GM21737 (cell line): ENCODE results near the gene FBXW4.
"Not testable (repeated sequence)": the region's sequence is repeated elsewhere in the genome, so short reads cannot be mapped to it uniquely, and the experiment has no call there.

Experiments used
- ATAC-seq: cut with Tn5 transposase; IDR thresholded peaks from one replicate; pipeline ENCODE4 v1.9.1; 2021; ENCODE audit warnings: mild to moderate bottlenecking, moderate library complexity; ENCODE audit not compliant: unreplicated experiment

Gene FBXW4

GRCh38 chr10:101656890-101657289 is 38.1 kb downstream of the FBXW4 start:
- no peak for ATAC-seq

GRCh38 chr10:101655570-101655969 is 39.4 kb downstream of the FBXW4 start:
- ATAC-seq = no peak

- no peak for ATAC-seq
These were observed 41.4 kb downstream of the FBXW4 start for GRCh38 chr10:101653536-101653935.

- no peak for ATAC-seq
These were observed 43.6 kb downstream of the FBXW4 start for GRCh38 chr10:101651336-101651735.

- ATAC-seq = no peak
These were observed 44.1 kb downstream of the FBXW4 start for GRCh38 chr10:101650863-101651262.

- no peak for ATAC-seq
These were observed 45.4 kb downstream of the FBXW4 start for GRCh38 chr10:101649525-101650085.

- no peak for ATAC-seq
These were observed 47.7 kb downstream of the FBXW4 start for GRCh38 chr10:101647255-101647654.

- ATAC-seq = no peak
These were observed 48.6 kb downstream of the FBXW4 start for GRCh38 chr10:101646364-101646763.

- ATAC-seq = no peak
These were observed 49.3 kb downstream of the FBXW4 start for GRCh38 chr10:101645659-101646058.

GRCh38 chr10:101644002-101644401 is 51.0 kb downstream of the FBXW4 start:
- ATAC-seq = no peak

- ATAC-seq = no peak
These were observed 51.4 kb downstream of the FBXW4 start for GRCh38 chr10:101643546-101643945.

GRCh38 chr10:101639141-101639900 is 55.6 kb downstream of the FBXW4 start:
- ATAC-seq = no peak

GRCh38 chr10:101633510-101633909 is 61.5 kb downstream of the FBXW4 start:
- not testable (repeated sequence) for ATAC-seq

- ATAC-seq = no peak
These were observed 63.0 kb downstream of the FBXW4 start for GRCh38 chr10:101631821-101632475.

- no peak for ATAC-seq
These were observed 64.4 kb downstream of the FBXW4 start for GRCh38 chr10:101630633-101630920.

- no peak for ATAC-seq
These were observed 64.9 kb downstream of the FBXW4 start for GRCh38 chr10:101629837-101630632.

- ATAC-seq = no peak
These were observed 69.1 kb downstream of the FBXW4 start for GRCh38 chr10:101625821-101626412.

- no peak for ATAC-seq
These were observed 70.4 kb downstream of the FBXW4 start for GRCh38 chr10:101624526-101625102.

- no peak for ATAC-seq
These were observed 71.4 kb downstream of the FBXW4 start for GRCh38 chr10:101623528-101623927.

GRCh38 chr10:101619983-101620382 is 75.0 kb downstream of the FBXW4 start:
- no peak for ATAC-seq

- no peak for ATAC-seq
These were observed 76.1 kb downstream of the FBXW4 start for GRCh38 chr10:101618871-101619270.
